HG03457 (cell line): ENCODE results near the gene HRH3.

ENCODE experiments used
- ATAC-seq: cut with Tn5 transposase; IDR thresholded peaks from one replicate; pipeline ENCODE4 v1.9.1; 2021; ENCODE audit warnings: moderate number of reproducible peaks; ENCODE audit not compliant: unreplicated experiment

HRH3 gene

GRCh38 chr20:62219992-62220665, at the start of gene HRH3:
Gene HRH3 (minus strand): TSS chr20:62220278. CDS start chr20:62219970, 308 bp downstream.
- ATAC-seq = no peak

GRCh38 chr20:62269871-62270270, 49.8 kb upstream of the HRH3 start:
- no peak for ATAC-seq

- no peak for ATAC-seq
These were observed 49.3 kb upstream of the HRH3 start for GRCh38 chr20:62269378-62269777.

GRCh38 chr20:62268228-62268900, 48.3 kb upstream of the HRH3 start:
- no peak for ATAC-seq

- no peak for ATAC-seq
These were observed 47.5 kb upstream of the HRH3 start for GRCh38 chr20:62267543-62267942.

GRCh38 chr20:62266851-62267250, 46.8 kb upstream of the HRH3 start:
- ATAC-seq = no peak

- no peak for ATAC-seq
These were observed 46.3 kb upstream of the HRH3 start for GRCh38 chr20:62266340-62266739.

GRCh38 chr20:62265365-62265764, 45.3 kb upstream of the HRH3 start:
- no peak for ATAC-seq

- ATAC-seq = no peak
These were observed 43.3 kb upstream of the HRH3 start for GRCh38 chr20:62263396-62263795.

GRCh38 chr20:62262064-62262463, 42.0 kb upstream of the HRH3 start:
- no peak for ATAC-seq

- ATAC-seq = no peak
These were observed 39.2 kb upstream of the HRH3 start for GRCh38 chr20:62259294-62259565.

GRCh38 chr20:62258499-62259293, 38.6 kb upstream of the HRH3 start:
- ATAC-seq = no peak

GRCh38 chr20:62255976-62256375, 35.9 kb upstream of the HRH3 start:
- ATAC-seq = no peak

GRCh38 chr20:62254021-62254724, 34.1 kb upstream of the HRH3 start:
- no peak for ATAC-seq

GRCh38 chr20:62253398-62253797, 33.3 kb upstream of the HRH3 start:
- ATAC-seq = no peak

- ATAC-seq = no peak
These were observed 32.4 kb upstream of the HRH3 start for GRCh38 chr20:62252342-62252966.

GRCh38 chr20:62248890-62249560, 28.9 kb upstream of the HRH3 start:
- ATAC-seq = no peak

GRCh38 chr20:62246872-62247652, 27.0 kb upstream of the HRH3 start:
- no peak for ATAC-seq

GRCh38 chr20:62246431-62246830, 26.4 kb upstream of the HRH3 start:
- no peak for ATAC-seq

- ATAC-seq = no peak
These were observed 25.8 kb upstream of the HRH3 start for GRCh38 chr20:62245911-62246280.
